ENCODE data around the gene SEC24C.

GRCh38 chr10:73780966-73781365, 36.8 kb downstream of the SEC24C start:
- TF ChIP-seq CTCF (conservative IDR thresholded peaks at IDR 0.05; ENCODE audit: low read depth, low read length) (no peak), CEBPB (IDR thresholded peaks at IDR 0.05; ENCODE audit: low read depth, low read length) (no peak), POLR2A (IDR thresholded peaks at IDR 0.05; ENCODE audit: low read depth, low read length) (no peak), RCOR1 (IDR thresholded peaks at IDR 0.05; ENCODE audit: insufficient replicate concordance, low read length) (no peak), RFX5 (IDR thresholded peaks at IDR 0.05; ENCODE audit: low read depth, low read length) (no peak), CHD1 (IDR thresholded peaks at IDR 0.05; ENCODE audit: low read depth, low read length) (no peak), BHLHE40 (IDR thresholded peaks at IDR 0.05; ENCODE audit: low read depth, low read length) (no peak), MAFK (IDR thresholded peaks at IDR 0.05; ENCODE audit: low read depth, low read length) (no peak), SMC3 (IDR thresholded peaks at IDR 0.05; ENCODE audit: low read depth, low read length) (no peak), USF2 (IDR thresholded peaks at IDR 0.05; ENCODE audit: low read depth, low read length) (no peak)

All from IMR-90 (cell line).